Measurements from ENCODE around the gene KAT8. TPM values are rescaled to one million over a fixed set of nuclear protein-coding genes. Genes with fewer than 3 reads are reported as not detected.

KAT8 gene
- total and polyA plus RNA-seq, 2 of the 13 experiments (the other 11 are each of a cell fraction or from before 2014, with no cell fraction given) = 79.0 to 84.2 TPM

DNA sequence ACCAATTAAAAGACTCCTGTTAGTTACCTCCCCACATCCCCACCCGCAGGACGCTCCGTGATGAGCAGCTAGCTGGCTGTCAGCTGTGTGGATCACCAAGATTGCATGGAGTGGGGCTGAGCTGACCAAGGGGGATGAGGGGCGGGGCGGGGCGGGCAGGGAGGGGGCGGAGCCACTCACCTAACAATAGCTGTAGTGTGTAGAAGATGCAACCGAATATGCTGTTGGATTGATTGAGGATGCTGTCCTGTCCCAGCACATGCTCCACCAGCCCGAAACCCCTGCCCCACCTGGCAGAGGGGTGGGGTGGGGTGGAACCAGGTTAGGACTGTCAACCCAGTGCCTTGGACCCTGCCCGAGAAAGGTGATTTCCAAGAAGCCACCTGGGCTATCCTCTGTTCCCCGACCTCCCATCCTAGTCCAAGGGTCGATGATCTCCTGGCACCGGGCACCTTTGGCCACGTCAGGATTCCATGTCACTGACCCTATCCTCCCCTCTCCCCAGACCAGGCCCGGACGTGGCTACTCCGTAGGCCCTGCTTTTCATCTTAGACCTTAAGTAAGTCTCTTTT, 24.2 kb upstream of the KAT8 start (continued):
- TF ChIP-seq MAFF (IDR thresholded peaks at IDR 0.05; ENCODE audit: low read depth, low read length) (no peak), STAT5B (CRISPR knock-in tag; IDR thresholded peaks at IDR 0.05) (no peak), KDM2A (CRISPR knock-in tag; IDR thresholded peaks at IDR 0.05; ENCODE audit: borderline replicate concordance, low read depth) (peak; percentile 20; the same call in 1 of the 2 replicates), SP140L (CRISPR knock-in tag; IDR thresholded peaks at IDR 0.05; ENCODE audit: borderline replicate concordance) (no peak), ZFP1 (CRISPR knock-in tag; IDR thresholded peaks at IDR 0.05) (no peak), DNMT3B (CRISPR knock-in tag; conservative IDR thresholded peaks at IDR 0.05) (no peak), REL (CRISPR knock-in tag; conservative IDR thresholded peaks at IDR 0.05) (no peak), TCF7 (IDR thresholded peaks at IDR 0.05; ENCODE audit: low read depth) (no peak)
- TF ChIP-seq, protein P1, sequence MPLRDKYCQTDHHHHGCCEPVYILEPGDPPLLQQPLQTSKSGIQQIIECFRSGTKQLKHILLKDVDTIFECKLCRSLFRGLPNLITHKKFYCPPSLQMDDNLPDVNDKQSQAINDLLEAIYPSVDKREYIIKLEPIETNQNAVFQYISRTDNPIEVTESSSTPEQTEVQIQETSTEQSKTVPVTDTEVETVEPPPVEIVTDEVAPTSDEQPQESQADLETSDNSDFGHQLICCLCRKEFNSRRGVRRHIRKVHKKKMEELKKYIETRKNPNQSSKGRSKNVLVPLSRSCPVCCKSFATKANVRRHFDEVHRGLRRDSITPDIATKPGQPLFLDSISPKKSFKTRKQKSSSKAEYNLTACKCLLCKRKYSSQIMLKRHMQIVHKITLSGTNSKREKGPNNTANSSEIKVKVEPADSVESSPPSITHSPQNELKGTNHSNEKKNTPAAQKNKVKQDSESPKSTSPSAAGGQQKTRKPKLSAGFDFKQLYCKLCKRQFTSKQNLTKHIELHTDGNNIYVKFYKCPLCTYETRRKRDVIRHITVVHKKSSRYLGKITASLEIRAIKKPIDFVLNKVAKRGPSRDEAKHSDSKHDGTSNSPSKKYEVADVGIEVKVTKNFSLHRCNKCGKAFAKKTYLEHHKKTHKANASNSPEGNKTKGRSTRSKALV (CRISPR knock-in tag; IDR thresholded peaks at IDR 0.05) = no peak
- TF ChIP-seq, protein P2, sequence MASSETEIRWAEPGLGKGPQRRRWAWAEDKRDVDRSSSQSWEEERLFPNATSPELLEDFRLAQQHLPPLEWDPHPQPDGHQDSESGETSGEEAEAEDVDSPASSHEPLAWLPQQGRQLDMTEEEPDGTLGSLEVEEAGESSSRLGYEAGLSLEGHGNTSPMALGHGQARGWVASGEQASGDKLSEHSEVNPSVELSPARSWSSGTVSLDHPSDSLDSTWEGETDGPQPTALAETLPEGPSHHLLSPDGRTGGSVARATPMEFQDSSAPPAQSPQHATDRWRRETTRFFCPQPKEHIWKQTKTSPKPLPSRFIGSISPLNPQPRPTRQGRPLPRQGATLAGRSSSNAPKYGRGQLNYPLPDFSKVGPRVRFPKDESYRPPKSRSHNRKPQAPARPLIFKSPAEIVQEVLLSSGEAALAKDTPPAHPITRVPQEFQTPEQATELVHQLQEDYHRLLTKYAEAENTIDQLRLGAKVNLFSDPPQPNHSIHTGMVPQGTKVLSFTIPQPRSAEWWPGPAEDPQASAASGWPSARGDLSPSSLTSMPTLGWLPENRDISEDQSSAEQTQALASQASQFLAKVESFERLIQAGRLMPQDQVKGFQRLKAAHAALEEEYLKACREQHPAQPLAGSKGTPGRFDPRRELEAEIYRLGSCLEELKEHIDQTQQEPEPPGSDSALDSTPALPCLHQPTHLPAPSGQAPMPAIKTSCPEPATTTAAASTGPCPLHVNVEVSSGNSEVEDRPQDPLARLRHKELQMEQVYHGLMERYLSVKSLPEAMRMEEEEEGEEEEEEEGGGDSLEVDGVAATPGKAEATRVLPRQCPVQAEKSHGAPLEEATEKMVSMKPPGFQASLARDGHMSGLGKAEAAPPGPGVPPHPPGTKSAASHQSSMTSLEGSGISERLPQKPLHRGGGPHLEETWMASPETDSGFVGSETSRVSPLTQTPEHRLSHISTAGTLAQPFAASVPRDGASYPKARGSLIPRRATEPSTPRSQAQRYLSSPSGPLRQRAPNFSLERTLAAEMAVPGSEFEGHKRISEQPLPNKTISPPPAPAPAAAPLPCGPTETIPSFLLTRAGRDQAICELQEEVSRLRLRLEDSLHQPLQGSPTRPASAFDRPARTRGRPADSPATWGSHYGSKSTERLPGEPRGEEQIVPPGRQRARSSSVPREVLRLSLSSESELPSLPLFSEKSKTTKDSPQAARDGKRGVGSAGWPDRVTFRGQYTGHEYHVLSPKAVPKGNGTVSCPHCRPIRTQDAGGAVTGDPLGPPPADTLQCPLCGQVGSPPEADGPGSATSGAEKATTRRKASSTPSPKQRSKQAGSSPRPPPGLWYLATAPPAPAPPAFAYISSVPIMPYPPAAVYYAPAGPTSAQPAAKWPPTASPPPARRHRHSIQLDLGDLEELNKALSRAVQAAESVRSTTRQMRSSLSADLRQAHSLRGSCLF (CRISPR knock-in tag; IDR thresholded peaks at IDR 0.05; ENCODE audit: borderline replicate concordance) = no peak
- TF ChIP-seq, protein P3, sequence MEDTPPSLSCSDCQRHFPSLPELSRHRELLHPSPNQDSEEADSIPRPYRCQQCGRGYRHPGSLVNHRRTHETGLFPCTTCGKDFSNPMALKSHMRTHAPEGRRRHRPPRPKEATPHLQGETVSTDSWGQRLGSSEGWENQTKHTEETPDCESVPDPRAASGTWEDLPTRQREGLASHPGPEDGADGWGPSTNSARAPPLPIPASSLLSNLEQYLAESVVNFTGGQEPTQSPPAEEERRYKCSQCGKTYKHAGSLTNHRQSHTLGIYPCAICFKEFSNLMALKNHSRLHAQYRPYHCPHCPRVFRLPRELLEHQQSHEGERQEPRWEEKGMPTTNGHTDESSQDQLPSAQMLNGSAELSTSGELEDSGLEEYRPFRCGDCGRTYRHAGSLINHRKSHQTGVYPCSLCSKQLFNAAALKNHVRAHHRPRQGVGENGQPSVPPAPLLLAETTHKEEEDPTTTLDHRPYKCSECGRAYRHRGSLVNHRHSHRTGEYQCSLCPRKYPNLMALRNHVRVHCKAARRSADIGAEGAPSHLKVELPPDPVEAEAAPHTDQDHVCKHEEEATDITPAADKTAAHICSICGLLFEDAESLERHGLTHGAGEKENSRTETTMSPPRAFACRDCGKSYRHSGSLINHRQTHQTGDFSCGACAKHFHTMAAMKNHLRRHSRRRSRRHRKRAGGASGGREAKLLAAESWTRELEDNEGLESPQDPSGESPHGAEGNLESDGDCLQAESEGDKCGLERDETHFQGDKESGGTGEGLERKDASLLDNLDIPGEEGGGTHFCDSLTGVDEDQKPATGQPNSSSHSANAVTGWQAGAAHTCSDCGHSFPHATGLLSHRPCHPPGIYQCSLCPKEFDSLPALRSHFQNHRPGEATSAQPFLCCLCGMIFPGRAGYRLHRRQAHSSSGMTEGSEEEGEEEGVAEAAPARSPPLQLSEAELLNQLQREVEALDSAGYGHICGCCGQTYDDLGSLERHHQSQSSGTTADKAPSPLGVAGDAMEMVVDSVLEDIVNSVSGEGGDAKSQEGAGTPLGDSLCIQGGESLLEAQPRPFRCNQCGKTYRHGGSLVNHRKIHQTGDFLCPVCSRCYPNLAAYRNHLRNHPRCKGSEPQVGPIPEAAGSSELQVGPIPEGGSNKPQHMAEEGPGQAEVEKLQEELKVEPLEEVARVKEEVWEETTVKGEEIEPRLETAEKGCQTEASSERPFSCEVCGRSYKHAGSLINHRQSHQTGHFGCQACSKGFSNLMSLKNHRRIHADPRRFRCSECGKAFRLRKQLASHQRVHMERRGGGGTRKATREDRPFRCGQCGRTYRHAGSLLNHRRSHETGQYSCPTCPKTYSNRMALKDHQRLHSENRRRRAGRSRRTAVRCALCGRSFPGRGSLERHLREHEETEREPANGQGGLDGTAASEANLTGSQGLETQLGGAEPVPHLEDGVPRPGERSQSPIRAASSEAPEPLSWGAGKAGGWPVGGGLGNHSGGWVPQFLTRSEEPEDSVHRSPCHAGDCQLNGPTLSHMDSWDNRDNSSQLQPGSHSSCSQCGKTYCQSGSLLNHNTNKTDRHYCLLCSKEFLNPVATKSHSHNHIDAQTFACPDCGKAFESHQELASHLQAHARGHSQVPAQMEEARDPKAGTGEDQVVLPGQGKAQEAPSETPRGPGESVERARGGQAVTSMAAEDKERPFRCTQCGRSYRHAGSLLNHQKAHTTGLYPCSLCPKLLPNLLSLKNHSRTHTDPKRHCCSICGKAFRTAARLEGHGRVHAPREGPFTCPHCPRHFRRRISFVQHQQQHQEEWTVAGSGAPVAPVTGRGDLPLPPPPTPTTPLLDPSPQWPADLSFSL (CRISPR knock-in tag; IDR thresholded peaks at IDR 0.05) = no peak
- TF ChIP-seq, protein P4, sequence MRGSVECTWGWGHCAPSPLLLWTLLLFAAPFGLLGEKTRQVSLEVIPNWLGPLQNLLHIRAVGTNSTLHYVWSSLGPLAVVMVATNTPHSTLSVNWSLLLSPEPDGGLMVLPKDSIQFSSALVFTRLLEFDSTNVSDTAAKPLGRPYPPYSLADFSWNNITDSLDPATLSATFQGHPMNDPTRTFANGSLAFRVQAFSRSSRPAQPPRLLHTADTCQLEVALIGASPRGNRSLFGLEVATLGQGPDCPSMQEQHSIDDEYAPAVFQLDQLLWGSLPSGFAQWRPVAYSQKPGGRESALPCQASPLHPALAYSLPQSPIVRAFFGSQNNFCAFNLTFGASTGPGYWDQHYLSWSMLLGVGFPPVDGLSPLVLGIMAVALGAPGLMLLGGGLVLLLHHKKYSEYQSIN (CRISPR knock-in tag; IDR thresholded peaks at IDR 0.05; ENCODE audit: borderline replicate concordance) = no peak

All from HepG2 (cell line).